NCI-H510A treated with DMSO at 0.1 percent for 48 hours (cell line): ENCODE data around the gene CCDC51.
"Not testable (repeated sequence)": the region's sequence is repeated elsewhere in the genome, so short reads cannot be mapped to it uniquely, and the experiment has no call there.

Experiments used
- DNase-seq: peaks from one replicate; lab custom pipeline; 2025; lab: John Stamatoyannopoulos, UW

CCDC51 gene

GRCh38 chr3:48465531-48466378 lies 25.8 kb upstream of the CCDC51 start:
- peak; percentile 60 for DNase-seq

GRCh38 chr3:48465237-48465530 lies 25.3 kb upstream of the CCDC51 start:
- no peak for DNase-seq

GRCh38 chr3:48464713-48465221 lies 24.8 kb upstream of the CCDC51 start:
- DNase-seq = no peak

GRCh38 chr3:48463703-48464102 lies 23.8 kb upstream of the CCDC51 start:
- no peak for DNase-seq

- DNase-seq = not testable (repeated sequence)
These were observed 21.8 kb upstream of the CCDC51 start for GRCh38 chr3:48461767-48462166.

GRCh38 chr3:48460517-48460902 lies 20.6 kb upstream of the CCDC51 start:
- no peak for DNase-seq

GRCh38 chr3:48459773-48460516 lies 20.0 kb upstream of the CCDC51 start:
- no peak for DNase-seq

GRCh38 chr3:48459331-48459730 lies 19.4 kb upstream of the CCDC51 start:
- no peak for DNase-seq

- DNase-seq = no peak
These were observed 16.5 kb upstream of the CCDC51 start for GRCh38 chr3:48456456-48456855.

GRCh38 chr3:48451270-48451669 lies 11.4 kb upstream of the CCDC51 start:
- peak; percentile 26 for DNase-seq

- DNase-seq = peak; percentile 65
These were observed 6.7 kb upstream of the CCDC51 start, which contains the start of gene ATRIP for GRCh38 chr3:48446425-48447193. Gene ATRIP, plus strand, starts transcription at chr3:48446737. Its CDS starts 109 bp downstream, at chr3:48446846.

- DNase-seq = no peak
These were observed 6.1 kb upstream of the CCDC51 start for GRCh38 chr3:48446043-48446424.

GRCh38 chr3:48445277-48445882 lies 5.5 kb upstream of the CCDC51 start:
- no peak for DNase-seq

- no peak for DNase-seq
These were observed 2.0 kb upstream of the CCDC51 start for GRCh38 chr3:48441940-48442339.

- DNase-seq = no peak
These were observed 655 bp upstream of the CCDC51 start for GRCh38 chr3:48440590-48440958.

GRCh38 chr3:48437812-48438211 lies 2.1 kb downstream of the CCDC51 start:
- DNase-seq = no peak

- no peak for DNase-seq
These were observed 3.1 kb downstream of the CCDC51 start for GRCh38 chr3:48436855-48437254.

GRCh38 chr3:48436477-48436787 lies 3.5 kb downstream of the CCDC51 start:
- no peak for DNase-seq

GRCh38 chr3:48435774-48436476 lies 4.0 kb downstream of the CCDC51 start:
- peak; percentile 81 for DNase-seq

GRCh38 chr3:48435223-48435595 lies 4.7 kb downstream of the CCDC51 start:
- no peak for DNase-seq

- no peak for DNase-seq
These were observed 5.2 kb downstream of the CCDC51 start for GRCh38 chr3:48434591-48435222.
